IMR-90 (cell line): ENCODE data around the gene KLHL25. TPM values are rescaled to one million over a fixed set of nuclear protein-coding genes. Genes with fewer than 3 reads are reported as not detected.

Source experiments
- ATAC-seq: fragments of 200-7000 bp; cut with Tn5 transposase; 2 replicates; pipeline ENCODE4 v1.9.1; 2020; ENCODE audit warnings: low read depth, mild to moderate bottlenecking, moderate library complexity
- BruUV-seq: library from RNA; stranded (reverse); fragments of 400-500 nt; replicated peaks from 2 replicates; lab custom pipeline; 2021; lab: Mats Ljungman, UMichigan
- CTCF ChIA-PET: fragments of 300-600 bp; formaldehyde crosslinking; extraction: SDS; loops from one replicate; lab custom pipeline; 2021; ENCODE audit warnings: antibody characterized with exemption; lab: Yijun Ruan, JAX
- POLR2A ChIA-PET: fragments of 300-600 bp; sonication (Branson Sonifier 250); formaldehyde crosslinking; loops from one replicate; lab custom pipeline; 2022; ENCODE audit warnings: antibody characterized with exemption; ENCODE audit not compliant: unreplicated experiment; lab: Charles Lee
- DNase-seq: peaks from one replicate; pipeline ENCODE4 v3.0.0; 2013
- H2AFZ ChIP-seq: replicated peaks from 2 replicates; pipeline ENCODE3; 2013; ENCODE audit warnings: low read length, mild to moderate bottlenecking; ENCODE audit not compliant: poor library complexity
- H2AK5ac ChIP-seq: 2 replicates; pipeline ENCODE4 v1.6.1; 2013; ENCODE audit warnings: low read depth, low read length, inconsistent platforms
- H2AK9ac ChIP-seq: replicated peaks from 2 replicates; pipeline ENCODE3; 2013; ENCODE audit warnings: mild to moderate bottlenecking, low read depth, low read length, moderate library complexity; ENCODE audit not compliant: poor library complexity
- H2BK120ac ChIP-seq: 2 replicates; pipeline ENCODE4 v1.6.1; 2013; ENCODE audit warnings: low read depth, low read length, inconsistent platforms
- H2BK15ac ChIP-seq: 3 replicates; pipeline ENCODE4 v1.6.1; 2013; ENCODE audit warnings: low read depth, low read length, inconsistent platforms
- H2BK20ac ChIP-seq: 2 replicates; pipeline ENCODE4 v1.6.1; 2013; ENCODE audit warnings: low read depth, mild to moderate bottlenecking, inconsistent platforms, low read length, moderate library complexity
- H2BK5ac ChIP-seq: 2 replicates; pipeline ENCODE4 v1.6.1; 2013; ENCODE audit warnings: mild to moderate bottlenecking, low read depth, low read length, inconsistent platforms; ENCODE audit not compliant: poor library complexity, severe bottlenecking
- H3K14ac ChIP-seq: replicated peaks from 2 replicates; pipeline ENCODE4 v1.6.1; 2013; ENCODE audit warnings: low read depth, low read length, inconsistent platforms
- H3K18ac ChIP-seq: 2 replicates; pipeline ENCODE4 v1.6.1; 2013; ENCODE audit warnings: low read depth, low read length, control low read depth
- H3K23ac ChIP-seq: 2 replicates; pipeline ENCODE4 v1.6.1; 2013; ENCODE audit warnings: low read depth, low read length, inconsistent platforms
- H3K27ac ChIP-seq: 2 replicates; pipeline ENCODE4 v1.5.1; 2013; ENCODE audit warnings: mild to moderate bottlenecking, control low read depth, low read length; ENCODE audit not compliant: insufficient read depth
- H3K27me3 ChIP-seq: 2 replicates; pipeline ENCODE4 v1.6.1; 2013; ENCODE audit warnings: low read length; ENCODE audit not compliant: control insufficient read depth, insufficient read depth
- H3K36me3 ChIP-seq: 2 replicates; pipeline ENCODE4 v1.6.1; 2013; ENCODE audit warnings: low read length, mixed read lengths; ENCODE audit not compliant: control insufficient read depth, insufficient read depth
- H3K4ac ChIP-seq: 2 replicates; pipeline ENCODE4 v1.6.1; 2013; ENCODE audit warnings: low read depth, low read length, inconsistent platforms
- H3K4me1 ChIP-seq: 2 replicates; pipeline ENCODE4 v1.6.1; 2013; ENCODE audit warnings: low read length, mixed read lengths; ENCODE audit not compliant: control insufficient read depth, insufficient read depth
- H3K4me2 ChIP-seq: 2 replicates; pipeline ENCODE4 v1.6.1; 2013; ENCODE audit warnings: low read depth, mild to moderate bottlenecking, control low read depth, low read length, moderate library complexity
- H3K4me3 ChIP-seq: 2 replicates; pipeline ENCODE4 v1.5.1; 2013; ENCODE audit warnings: low read depth, mild to moderate bottlenecking, control low read depth, low read length, moderate library complexity; ENCODE audit not compliant: insufficient read depth
- H3K56ac ChIP-seq: 2 replicates; pipeline ENCODE4 v1.6.1; 2013; ENCODE audit warnings: low read length, inconsistent platforms; ENCODE audit not compliant: insufficient read depth; ENCODE audit errors: extremely low read depth
- H3K79me1 ChIP-seq, 2 experiments: 2 replicates each; pipeline ENCODE4 v1.6.1; 2013; ENCODE audit warnings: low read length in 2 of 2, inconsistent platforms in 1 of 2, low read depth in 1 of 2
- H3K9ac ChIP-seq: 2 replicates; pipeline ENCODE4 v1.6.1; 2013; ENCODE audit warnings: low read depth, low read length, control low read depth
- H3K9me1 ChIP-seq: 2 replicates; pipeline ENCODE4 v1.6.1; 2013; ENCODE audit warnings: low read length, inconsistent platforms; ENCODE audit not compliant: insufficient read depth
- H3K9me3 ChIP-seq: 2 replicates; pipeline ENCODE4 v1.6.1; 2013; ENCODE audit warnings: low read length; ENCODE audit not compliant: control insufficient read depth, insufficient read depth
- H4K20me1 ChIP-seq: 2 replicates; pipeline ENCODE4 v1.6.1; 2013; ENCODE audit warnings: low read length, inconsistent platforms; ENCODE audit not compliant: insufficient read depth
- H4K5ac ChIP-seq: 2 replicates; pipeline ENCODE4 v1.6.1; 2013; ENCODE audit warnings: mild to moderate bottlenecking, low read depth, low read length, control low read depth
- H4K8ac ChIP-seq, 2 experiments: 2 replicates each; pipeline ENCODE4 v1.6.1; 2013; ENCODE audit warnings: low read depth in 2 of 2, low read length in 2 of 2, control low read depth in 1 of 2, inconsistent platforms in 1 of 2
- H4K91ac ChIP-seq: 2 replicates; pipeline ENCODE4 v1.6.1; 2013; ENCODE audit warnings: low read depth, low read length, inconsistent platforms; ENCODE audit not compliant: insufficient read depth
- CHD1 ChIP-seq: IDR thresholded peaks from 2 replicates; pipeline ENCODE4 v1.6.1; 2012; ENCODE audit warnings: low read depth, low read length, improper control_type of control experiment
- MAFK ChIP-seq: IDR thresholded peaks from 2 replicates; pipeline ENCODE4 v1.6.1; 2012; ENCODE audit warnings: low read depth, low read length, improper control_type of control experiment
- RFX5 ChIP-seq: IDR thresholded peaks from 2 replicates; pipeline ENCODE4 v1.8.0; 2012; ENCODE audit warnings: low read depth, mild to moderate bottlenecking, low read length, moderate library complexity
- WGBS, 2 experiments: methylation state at CpG; one replicate each; pipeline versions ENCODE4 v1.1.5 to v1.1.7; 2013; ENCODE audit warnings: missing lambda C conversion rate in 2 of 2; ENCODE audit not compliant: insufficient read length in 1 of 2; ENCODE audit errors: extremely low coverage in 2 of 2; 5-methylcytosine and 5-hydroxymethylcytosine counted together
- dilution Hi-C: fragments of 300-500 bp; cut with HindIII; formaldehyde crosslinking; loops from one replicate; pipeline ENCODE4 v1.14.3; 2018; ENCODE audit warnings: low sequenced_read_pairs; ENCODE audit not compliant: unreplicated experiment
- in situ Hi-C: fragments of 300-500 bp; cut with MboI; formaldehyde crosslinking; loops from 3 replicates; pipeline ENCODE4 v1.14.3; 2019; ENCODE audit warnings: low sequenced_read_pairs, inconsistent platforms, mixed read lengths
- intact Hi-C: fragments of 100-400 bp; cut with micrococcal nuclease; formaldehyde crosslinking; loops from 2 replicates; pipeline ENCODE4 v1.10.0; 2022
- polyA plus RNA-seq, 3 experiments: library from polyadenylated mRNA; depleted of rRNA; stranded (reverse); fragments of >200 nt; gene quantifications; 2 replicates each; pipeline ENCODE4 v1.2.3, GENCODE V29; 2012; ENCODE audit warnings: low replicate concordance in 1 of 3
- total RNA-seq: library from RNA; depleted of rRNA; stranded (reverse); fragments of >200 nt; gene quantifications from 2 replicates; pipeline ENCODE4 v1.2.3, GENCODE V29; 2012
- TF ChIP-seq, protein P1 (sequence below): conservative IDR thresholded peaks from 2 replicates; pipeline ENCODE4 v1.5.1; 2012; ENCODE audit warnings: mild to moderate bottlenecking, low read depth, low read length, improper control_type of control experiment

Gene KLHL25
- total and polyA plus RNA-seq, 2 of the 4 experiments (the other 2 are of a cell fraction): 2.7 to 5.6 TPM

DNA sequence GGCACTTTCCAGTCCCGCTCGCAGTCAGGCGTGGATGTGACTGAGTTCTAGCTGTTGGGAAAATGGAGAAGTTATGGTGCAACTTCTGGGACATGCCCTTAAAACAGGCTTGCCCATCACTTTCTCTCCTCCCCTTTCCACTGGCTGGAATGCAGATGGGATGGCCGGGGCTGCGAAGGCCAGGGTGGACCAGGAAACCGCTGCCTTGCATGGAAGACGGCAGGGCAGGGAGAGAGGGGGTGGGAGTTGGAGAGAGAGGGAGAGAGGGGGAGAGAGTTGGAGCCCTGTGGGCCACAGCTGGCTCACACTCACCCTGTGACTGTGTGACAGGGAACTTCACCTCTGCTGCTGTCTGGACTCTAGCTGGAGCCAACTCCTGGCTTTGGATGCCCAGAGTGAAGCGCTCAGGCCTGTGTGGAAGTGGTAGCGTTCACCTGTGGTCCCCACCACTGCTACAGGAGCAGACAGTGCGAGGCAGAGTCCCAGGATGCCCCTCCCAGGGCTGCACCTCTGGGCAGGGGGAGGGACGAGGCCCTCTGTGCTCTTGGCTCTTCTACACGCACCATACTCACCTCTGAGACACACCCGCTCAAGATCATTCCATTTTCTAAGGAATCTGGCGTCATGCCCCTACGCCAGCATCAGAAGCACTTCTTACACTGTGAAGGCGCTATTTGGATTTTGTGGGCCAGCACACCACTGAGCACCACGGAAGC lies 36.6 kb downstream of the KLHL25 start:
- ATAC-seq (no peak), DNase-seq (no peak)
- Histone ChIP-seq H2AK5ac (no peak overlapping the region), H3K4me1 (no peaks in the 10 kb centered on the region), H3K4ac (no peak overlapping the region), H3K18ac (no peak overlapping the region), H4K8ac (no peak overlapping the region), H3K36me3 (peaks cover 7% of the 10 kb centered on the region; the same call in 1 of the 2 replicates), H3K27ac (no peak overlapping the region), H4K20me1 (peaks cover 12% of the 10 kb centered on the region; the same call in 1 of the 2 replicates), H4K5ac (no peak overlapping the region), H3K9ac (no peak overlapping the region), H3K79me1 (no peaks in the 10 kb centered on the region; a peak in 1 of 4 replicates), H2AFZ (no peak overlapping the region), H3K9me3 (no peaks in the 10 kb centered on the region), H2BK15ac (no peak overlapping the region), H3K14ac (no peak overlapping the region), H2BK5ac (no peak overlapping the region), H2BK120ac (no peak overlapping the region), H3K4me3 (no peak overlapping the region), H3K4me2 (no peak overlapping the region), H3K9me1 (no peaks in the 10 kb centered on the region), H3K23ac (no peak overlapping the region), H3K56ac (no peak overlapping the region), H2AK9ac (no peak overlapping the region), H4K91ac (no peak overlapping the region), H3K27me3 (no peaks in the 10 kb centered on the region), H2BK20ac (no peak overlapping the region)
- CTCF ChIA-PET: no interaction called here
- WGBS, 2 experiments: 96% methylated on average over 5 of the region's 17 CpGs; no CpG with 5 or more reads in 1 of the 2 experiments
- TF ChIP-seq MAFK (no peak), RFX5 (no peak), CHD1 (no peak)
- TF ChIP-seq, protein P1, sequence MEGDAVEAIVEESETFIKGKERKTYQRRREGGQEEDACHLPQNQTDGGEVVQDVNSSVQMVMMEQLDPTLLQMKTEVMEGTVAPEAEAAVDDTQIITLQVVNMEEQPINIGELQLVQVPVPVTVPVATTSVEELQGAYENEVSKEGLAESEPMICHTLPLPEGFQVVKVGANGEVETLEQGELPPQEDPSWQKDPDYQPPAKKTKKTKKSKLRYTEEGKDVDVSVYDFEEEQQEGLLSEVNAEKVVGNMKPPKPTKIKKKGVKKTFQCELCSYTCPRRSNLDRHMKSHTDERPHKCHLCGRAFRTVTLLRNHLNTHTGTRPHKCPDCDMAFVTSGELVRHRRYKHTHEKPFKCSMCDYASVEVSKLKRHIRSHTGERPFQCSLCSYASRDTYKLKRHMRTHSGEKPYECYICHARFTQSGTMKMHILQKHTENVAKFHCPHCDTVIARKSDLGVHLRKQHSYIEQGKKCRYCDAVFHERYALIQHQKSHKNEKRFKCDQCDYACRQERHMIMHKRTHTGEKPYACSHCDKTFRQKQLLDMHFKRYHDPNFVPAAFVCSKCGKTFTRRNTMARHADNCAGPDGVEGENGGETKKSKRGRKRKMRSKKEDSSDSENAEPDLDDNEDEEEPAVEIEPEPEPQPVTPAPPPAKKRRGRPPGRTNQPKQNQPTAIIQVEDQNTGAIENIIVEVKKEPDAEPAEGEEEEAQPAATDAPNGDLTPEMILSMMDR: no peak
- in situ Hi-C loops: no loop called here
- POLR2A ChIA-PET: no interaction called here
- dilution Hi-C loops: no loop called here
- BruUV-seq: no TSS peak
- intact Hi-C loops: no loop called here
